Hepatocyte (in vitro differentiated cells): Measurements from ENCODE around the gene TBC1D5. TPM values are rescaled to one million over a fixed set of nuclear protein-coding genes. Genes with fewer than 3 reads are reported as not detected.
"Not testable (repeated sequence)": the region's sequence is repeated elsewhere in the genome, so short reads cannot be mapped to it uniquely, and the experiment has no call there.

Experiments used
- DNase-seq: peaks from one replicate; pipeline ENCODE4 v3.0.0-alpha.2; 2016; ENCODE audit warnings: low spot score
- H2AFZ ChIP-seq: fragments of 200-600 bp; sonication (generic); 2 replicates; pipeline ENCODE4 v1.6.0; 2016; ENCODE audit warnings: antibody characterized with exemption, mild to moderate bottlenecking
- H3K27ac ChIP-seq: fragments of 200-600 bp; sonication (generic); 2 replicates; pipeline ENCODE4 v1.5.1; 2016; ENCODE audit warnings: mild to moderate bottlenecking
- H3K27me3 ChIP-seq: fragments of 200-600 bp; sonication (generic); 2 replicates; pipeline ENCODE4 v1.6.1; 2016
- H3K36me3 ChIP-seq: fragments of 200-600 bp; sonication (generic); replicated peaks from 2 replicates; pipeline ENCODE4 v1.5.1; 2016; ENCODE audit warnings: low read depth; ENCODE audit not compliant: insufficient read depth
- H3K4me1 ChIP-seq: fragments of 200-600 bp; sonication (generic); 2 replicates; pipeline ENCODE4 v1.5.1; 2016; ENCODE audit warnings: mild to moderate bottlenecking, moderate library complexity; ENCODE audit not compliant: insufficient read depth
- H3K4me2 ChIP-seq: fragments of 200-600 bp; sonication (generic); 2 replicates; pipeline ENCODE4 v1.6.0; 2016
- H3K4me3 ChIP-seq: fragments of 200-600 bp; sonication (generic); 2 replicates; pipeline ENCODE4 v1.5.1; 2016; ENCODE audit warnings: mild to moderate bottlenecking
- H3K79me2 ChIP-seq: fragments of 200-600 bp; sonication (generic); 2 replicates; pipeline ENCODE4 v1.6.0; 2017; ENCODE audit warnings: mild to moderate bottlenecking
- H3K9me2 ChIP-seq: fragments of 200-600 bp; sonication (generic); replicated peaks from 2 replicates; pipeline ENCODE4 v1.6.0; 2017; ENCODE audit warnings: mild to moderate bottlenecking; ENCODE audit not compliant: insufficient read depth
- H3K9me3 ChIP-seq: fragments of 200-600 bp; sonication (generic); 2 replicates; pipeline ENCODE4 v1.5.1; 2016; ENCODE audit warnings: low read depth, mild to moderate bottlenecking
- H4K20me1 ChIP-seq: fragments of 200-600 bp; sonication (generic); 2 replicates; pipeline ENCODE4 v1.6.0; 2016; ENCODE audit warnings: mild to moderate bottlenecking; ENCODE audit not compliant: insufficient read depth, poor library complexity, severe bottlenecking
- EZH2 ChIP-seq: fragments of 200-600 bp; sonication (generic); IDR thresholded peaks from 2 replicates; pipeline ENCODE4 v1.6.1; 2016; ENCODE audit warnings: antibody characterized with exemption, mild to moderate bottlenecking, borderline replicate concordance
- EZH2phosphoT487 ChIP-seq: fragments of 200-600 bp; sonication (generic); IDR thresholded peaks from one replicate; pipeline ENCODE4 v1.6.1; 2018; ENCODE audit warnings: antibody characterized with exemption, mild to moderate bottlenecking, low read depth, moderate library complexity; ENCODE audit not compliant: unreplicated experiment, severe bottlenecking
- WGBS: methylation state at CpG from one replicate; pipeline ENCODE4 v1.1.6; 2016; ENCODE audit warnings: low lambda C conversion rate; ENCODE audit errors: missing lambda C conversion rate; 5-methylcytosine and 5-hydroxymethylcytosine counted together
- polyA plus RNA-seq: library from polyadenylated mRNA; unstranded; fragments of >200 nt; fragmentation: Nextera tagmentation; extraction: Ambion mirVana; gene quantifications from 2 replicates; pipeline ENCODE4 v1.2.1, GENCODE V29; 2016
- total RNA-seq: library from RNA; depleted of rRNA; stranded (reverse); fragments of >200 nt; gene quantifications from 2 replicates; pipeline ENCODE4 v1.2.3, GENCODE V29; 2014
- TF ChIP-seq, protein P1 (sequence below): fragments of 200-600 bp; sonication (generic); IDR thresholded peaks from 2 replicates; pipeline ENCODE4 v1.5.1; 2016; ENCODE audit warnings: antibody characterized with exemption, mild to moderate bottlenecking; ENCODE audit not compliant: poor library complexity

TBC1D5 gene
- total and polyA plus RNA-seq, 2 experiments from 2014 or later, result 17.0 to 64.2 TPM

DNA sequence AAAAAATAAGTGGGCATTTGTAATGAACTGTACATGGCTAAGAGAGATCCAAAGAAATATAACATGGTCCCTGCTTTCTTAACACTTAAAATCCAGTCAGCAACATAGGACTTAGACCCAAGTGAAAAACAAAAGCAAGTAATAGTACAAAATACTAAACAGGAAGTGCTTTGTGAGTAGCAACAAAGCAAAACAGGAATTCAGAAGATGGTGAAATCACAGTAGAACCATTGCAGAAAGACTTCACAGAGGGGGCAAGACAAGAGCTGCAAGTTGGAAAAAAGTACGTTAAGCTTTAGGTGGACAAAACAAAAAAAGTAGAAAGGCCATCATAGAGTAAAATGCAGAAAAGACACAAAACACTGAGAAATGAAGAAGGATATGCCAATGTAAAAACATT, 116.0 kb downstream of the TBC1D5 start:
- Histone ChIP-seq H3K4me1 (no peaks in the 10 kb centered on the region), H3K9me3 (no peaks in the 10 kb centered on the region), H4K20me1 (no peaks in the 10 kb centered on the region), H3K4me3 (no peak overlapping the region), H3K4me2 (no peak overlapping the region), H2AFZ (no peak overlapping the region), H3K9me2 (no peaks in the 10 kb centered on the region), H3K36me3 (no peaks in the 10 kb centered on the region), H3K79me2 (peaks cover 2% of the 10 kb centered on the region), H3K27ac (no peak overlapping the region), H3K27me3 (no peaks in the 10 kb centered on the region)
- 100% methylated on average over 1 of the region's 1 CpG for WGBS
- TF ChIP-seq EZH2, result no peak
- TF ChIP-seq, protein P1, sequence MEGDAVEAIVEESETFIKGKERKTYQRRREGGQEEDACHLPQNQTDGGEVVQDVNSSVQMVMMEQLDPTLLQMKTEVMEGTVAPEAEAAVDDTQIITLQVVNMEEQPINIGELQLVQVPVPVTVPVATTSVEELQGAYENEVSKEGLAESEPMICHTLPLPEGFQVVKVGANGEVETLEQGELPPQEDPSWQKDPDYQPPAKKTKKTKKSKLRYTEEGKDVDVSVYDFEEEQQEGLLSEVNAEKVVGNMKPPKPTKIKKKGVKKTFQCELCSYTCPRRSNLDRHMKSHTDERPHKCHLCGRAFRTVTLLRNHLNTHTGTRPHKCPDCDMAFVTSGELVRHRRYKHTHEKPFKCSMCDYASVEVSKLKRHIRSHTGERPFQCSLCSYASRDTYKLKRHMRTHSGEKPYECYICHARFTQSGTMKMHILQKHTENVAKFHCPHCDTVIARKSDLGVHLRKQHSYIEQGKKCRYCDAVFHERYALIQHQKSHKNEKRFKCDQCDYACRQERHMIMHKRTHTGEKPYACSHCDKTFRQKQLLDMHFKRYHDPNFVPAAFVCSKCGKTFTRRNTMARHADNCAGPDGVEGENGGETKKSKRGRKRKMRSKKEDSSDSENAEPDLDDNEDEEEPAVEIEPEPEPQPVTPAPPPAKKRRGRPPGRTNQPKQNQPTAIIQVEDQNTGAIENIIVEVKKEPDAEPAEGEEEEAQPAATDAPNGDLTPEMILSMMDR, result no peak
- TF ChIP-seq EZH2phosphoT487, result no peak
- no peak for DNase-seq

GRCh38 chr3:17625133-17625532, 117.3 kb downstream of the TBC1D5 start:
- Histone ChIP-seq H3K4me2 (no peak overlapping the region), H3K79me2 (peaks cover 2% of the 10 kb centered on the region), H3K27ac (no peak overlapping the region), H3K4me3 (no peak overlapping the region), H3K9me3 (no peaks in the 10 kb centered on the region), H3K9me2 (no peaks in the 10 kb centered on the region), H3K4me1 (no peaks in the 10 kb centered on the region), H3K36me3 (no peaks in the 10 kb centered on the region), H4K20me1 (no peaks in the 10 kb centered on the region), H3K27me3 (no peaks in the 10 kb centered on the region), H2AFZ (no peak overlapping the region)
- 39% methylated on average over 2 of the region's 2 CpGs for WGBS
- no peak for TF ChIP-seq EZH2
- TF ChIP-seq, protein P1, result no peak
- TF ChIP-seq EZH2phosphoT487, result no peak
- DNase-seq, result no peak

DNA sequence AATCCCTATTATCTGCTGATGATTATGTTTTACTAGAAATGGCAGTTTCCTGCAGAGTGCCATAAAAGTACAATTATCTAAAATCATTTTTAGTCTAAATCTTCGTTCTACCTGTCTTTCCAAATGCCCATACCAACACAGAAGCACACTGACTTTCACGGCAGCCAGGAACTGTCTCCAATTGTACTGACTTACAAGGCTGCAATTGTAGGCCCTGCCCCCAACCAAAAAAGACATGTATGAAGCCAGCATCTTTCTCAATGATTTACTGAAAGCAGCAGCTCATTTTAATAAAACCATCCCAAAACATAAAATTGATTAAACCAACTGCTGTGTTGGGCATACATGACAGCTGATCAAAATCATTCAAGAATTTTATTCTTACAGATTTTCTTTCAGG, 119.0 kb downstream of the TBC1D5 start:
- WGBS, result 74% methylated on average over 2 of the region's 2 CpGs
- no peaks in the 10 kb centered on the region for H3K36me3 ChIP-seq
- DNase-seq, result no peak
- no peaks in the 10 kb centered on the region for H3K27me3 ChIP-seq
- H3K79me2 ChIP-seq, result peaks cover 2% of the 10 kb centered on the region
- H3K4me2 ChIP-seq, result no peak overlapping the region
- H3K27ac ChIP-seq, result no peak overlapping the region
- H3K9me3 ChIP-seq, result no peaks in the 10 kb centered on the region
- TF ChIP-seq EZH2 (no peak), EZH2phosphoT487 (no peak)
- TF ChIP-seq, protein P1, result no peak
- H4K20me1 ChIP-seq, result no peaks in the 10 kb centered on the region
- H3K9me2 ChIP-seq, result no peaks in the 10 kb centered on the region
- no peak overlapping the region for H2AFZ ChIP-seq
- H3K4me1 ChIP-seq, result no peaks in the 10 kb centered on the region
- no peak overlapping the region for H3K4me3 ChIP-seq

GRCh38 chr3:17619968-17620367, 122.5 kb downstream of the TBC1D5 start:
- no peaks in the 10 kb centered on the region for H3K27me3 ChIP-seq
- no peaks in the 10 kb centered on the region for H3K9me3 ChIP-seq
- no peaks in the 10 kb centered on the region for H3K4me1 ChIP-seq
- DNase-seq, result peak; percentile 5
- WGBS, result 64% methylated on average over 3 of the region's 3 CpGs
- H3K79me2 ChIP-seq, result no peaks in the 10 kb centered on the region
- no peak overlapping the region for H3K4me3 ChIP-seq
- H3K27ac ChIP-seq, result no peak overlapping the region
- H3K36me3 ChIP-seq, result no peaks in the 10 kb centered on the region
- H2AFZ ChIP-seq, result no peak overlapping the region
- TF ChIP-seq EZH2phosphoT487, result no peak
- TF ChIP-seq, protein P1, result no peak
- no peak for TF ChIP-seq EZH2
- H3K4me2 ChIP-seq, result peak overlapping the region; percentile 38
- H4K20me1 ChIP-seq, result no peaks in the 10 kb centered on the region
- no peaks in the 10 kb centered on the region for H3K9me2 ChIP-seq

DNA sequence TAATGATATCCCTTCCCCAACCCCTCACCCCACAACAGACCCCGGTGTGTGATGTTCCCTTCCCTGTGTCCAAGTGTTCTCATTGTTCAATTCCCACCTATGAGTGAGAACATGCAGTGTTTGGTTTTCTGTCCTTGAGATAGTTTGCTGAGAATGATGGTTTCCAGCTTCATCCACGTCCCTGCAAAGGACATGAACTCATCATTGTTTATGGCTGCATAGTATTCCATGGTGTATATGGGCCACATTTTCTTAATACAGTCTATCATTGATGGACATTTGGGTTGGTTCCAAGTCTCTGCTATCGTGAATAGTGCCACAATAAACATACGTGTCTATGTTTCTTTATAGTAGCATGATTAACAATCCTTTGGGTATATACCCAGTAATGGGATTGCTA, 129.4 kb downstream of the TBC1D5 start:
- H3K36me3 ChIP-seq, H3K4me3 ChIP-seq, H3K4me2 ChIP-seq, H3K9me3 ChIP-seq, H3K27me3 ChIP-seq, DNase-seq, H3K9me2 ChIP-seq, H3K4me1 ChIP-seq, H3K27ac ChIP-seq, H2AFZ ChIP-seq, H4K20me1 ChIP-seq, H3K79me2 ChIP-seq: not testable (repeated sequence)
- 95% methylated on average over 4 of the region's 4 CpGs for WGBS
